AG04449 (cell line): ENCODE results near the gene AGBL3.
"Not testable (repeated sequence)": the region's sequence is repeated elsewhere in the genome, so short reads cannot be mapped to it uniquely, and the experiment has no call there.

Source experiments
- CTCF ChIA-PET: fragments of 350-600 bp; formaldehyde crosslinking; extraction: SDS; loops from one replicate; lab custom pipeline; 2021; ENCODE audit warnings: antibody characterized with exemption; lab: Yijun Ruan, JAX
- POLR2A ChIA-PET: fragments of 400-600, 350-600 bp; formaldehyde crosslinking; extraction: SDS; loops from one replicate; lab custom pipeline; 2020; ENCODE audit warnings: antibody characterized with exemption, inconsistent platforms; lab: Yijun Ruan, JAX
- DNase-seq: peaks from one replicate; pipeline ENCODE4 v3.0.0-alpha.2; 2010; ENCODE audit warnings: low read depth, low spot score
- H3K4me3 ChIP-seq: 2 replicates; pipeline ENCODE4 v1.5.1; 2011; ENCODE audit warnings: low read depth, mild to moderate bottlenecking, control low read depth, low read length
- TF ChIP-seq, protein P1 (sequence below): IDR thresholded peaks from one replicate; pipeline ENCODE4 v1.5.1; 2011; ENCODE audit warnings: mild to moderate bottlenecking, moderate library complexity, low read length, control low read depth, inconsistent platforms; ENCODE audit not compliant: insufficient read depth; ENCODE audit errors: missing control alignments

Gene AGBL3

DNA sequence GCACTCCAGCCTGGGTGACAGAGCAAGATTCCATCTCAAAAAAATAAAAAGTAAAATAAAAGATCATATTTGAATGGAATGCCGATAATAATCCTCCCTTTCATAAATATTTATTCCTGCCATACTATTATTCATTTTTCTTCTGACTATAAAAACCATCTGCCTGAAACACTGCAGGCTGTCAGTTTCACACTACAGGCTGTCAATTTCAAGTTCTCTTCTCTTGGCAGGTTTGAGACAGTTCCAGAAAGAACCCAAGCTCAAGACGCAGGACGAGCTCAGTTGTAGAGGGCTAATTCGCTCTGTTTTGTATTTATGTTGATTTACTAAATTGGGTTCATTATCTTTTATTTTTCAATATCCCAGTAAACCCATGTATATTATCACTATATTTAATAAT lies 18.2 kb upstream of the AGBL3 start:
- ChIA-PET CTCF (no interaction called here), POLR2A (no interaction called here)
- TF ChIP-seq, protein P1, sequence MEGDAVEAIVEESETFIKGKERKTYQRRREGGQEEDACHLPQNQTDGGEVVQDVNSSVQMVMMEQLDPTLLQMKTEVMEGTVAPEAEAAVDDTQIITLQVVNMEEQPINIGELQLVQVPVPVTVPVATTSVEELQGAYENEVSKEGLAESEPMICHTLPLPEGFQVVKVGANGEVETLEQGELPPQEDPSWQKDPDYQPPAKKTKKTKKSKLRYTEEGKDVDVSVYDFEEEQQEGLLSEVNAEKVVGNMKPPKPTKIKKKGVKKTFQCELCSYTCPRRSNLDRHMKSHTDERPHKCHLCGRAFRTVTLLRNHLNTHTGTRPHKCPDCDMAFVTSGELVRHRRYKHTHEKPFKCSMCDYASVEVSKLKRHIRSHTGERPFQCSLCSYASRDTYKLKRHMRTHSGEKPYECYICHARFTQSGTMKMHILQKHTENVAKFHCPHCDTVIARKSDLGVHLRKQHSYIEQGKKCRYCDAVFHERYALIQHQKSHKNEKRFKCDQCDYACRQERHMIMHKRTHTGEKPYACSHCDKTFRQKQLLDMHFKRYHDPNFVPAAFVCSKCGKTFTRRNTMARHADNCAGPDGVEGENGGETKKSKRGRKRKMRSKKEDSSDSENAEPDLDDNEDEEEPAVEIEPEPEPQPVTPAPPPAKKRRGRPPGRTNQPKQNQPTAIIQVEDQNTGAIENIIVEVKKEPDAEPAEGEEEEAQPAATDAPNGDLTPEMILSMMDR: no peak
- no peak for DNase-seq
- H3K4me3 ChIP-seq: no peak overlapping the region

DNA sequence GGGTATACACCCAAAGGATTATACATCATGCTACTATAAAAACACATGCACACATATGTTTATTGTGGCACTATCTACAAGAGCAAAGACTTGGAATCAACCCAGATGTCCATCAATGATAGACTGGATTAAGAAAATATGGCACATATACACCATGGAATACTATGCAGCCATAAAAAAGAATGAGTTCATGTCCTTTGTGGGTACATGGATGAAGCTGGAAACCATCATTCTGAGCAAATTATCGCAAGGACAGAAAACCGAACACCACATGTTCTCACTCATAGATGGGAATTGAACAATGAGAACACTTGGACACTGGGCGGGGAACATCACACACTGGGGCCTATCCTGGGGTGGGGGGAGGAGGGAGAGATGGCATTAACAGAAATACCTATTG lies 4.7 kb upstream of the AGBL3 start:
- H3K4me3 ChIP-seq, CTCF ChIA-PET, POLR2A ChIA-PET, DNase-seq: not testable (repeated sequence)

DNA sequence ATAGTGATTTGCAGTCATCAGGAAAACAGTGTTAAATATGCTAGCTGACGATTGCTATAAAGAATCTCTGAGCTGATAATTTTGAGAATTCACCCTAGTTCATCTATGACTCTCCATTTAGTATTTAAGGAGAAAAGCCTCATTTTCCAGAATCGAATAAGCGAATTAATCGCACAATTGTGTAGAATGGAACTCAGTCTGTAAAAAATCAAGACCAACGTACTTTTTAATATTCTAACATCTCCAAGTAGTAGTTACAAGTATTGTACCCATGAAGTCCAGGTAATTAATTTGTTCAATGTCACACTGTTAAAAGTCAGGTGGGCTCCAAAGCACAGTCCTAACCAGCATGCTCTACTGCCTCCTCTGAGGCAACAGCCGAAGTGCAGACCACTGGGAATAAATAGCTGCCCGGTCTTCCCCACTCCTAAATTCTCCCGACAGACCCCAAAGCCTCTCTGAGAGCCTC lies 380 bp upstream of the AGBL3 start:
- ChIA-PET POLR2A (interaction anchor here (0.6 to 1.1 kb wide), 4 partner anchors 11 to 235 kb away, joined by 3 read pairs; partner anchors contain the start of gene CYREN), CTCF (interaction anchor here (0.9 to 2.2 kb wide), 9 partner anchors 13 to 352 kb away, joined by 3 to 15 read pairs (median 3); partner anchors contain the start of gene CYREN)
- TF ChIP-seq, protein P1: no peak
- DNase-seq: no peak
- peak overlapping the region; percentile 87 for H3K4me3 ChIP-seq

DNA sequence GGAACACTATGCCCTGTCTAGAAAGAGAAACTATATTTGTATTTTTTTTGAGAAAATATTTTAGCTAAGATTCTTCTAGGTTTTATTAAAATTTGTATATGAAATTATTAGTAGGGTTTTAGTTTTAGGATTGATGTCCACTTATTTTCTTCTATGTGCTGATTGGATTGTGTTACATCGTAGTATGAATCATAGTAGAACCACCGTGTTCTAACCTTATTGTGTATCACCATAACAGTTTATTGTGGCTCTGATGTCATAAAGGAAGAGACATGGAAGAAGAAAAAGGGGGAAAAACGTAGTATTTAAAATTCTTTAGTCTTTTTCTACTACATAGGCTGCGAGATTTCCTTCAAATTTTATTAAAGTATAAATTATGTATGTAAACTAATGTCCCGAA lies 1.9 kb downstream of the AGBL3 start:
- H3K4me3 ChIP-seq: no peak overlapping the region
- TF ChIP-seq, protein P1: no peak
- ChIA-PET POLR2A (no interaction called here), CTCF (interaction anchor here (0.6 to 1.5 kb wide), 2 partner anchors 10 to 181 kb away, joined by 3 read pairs; no protein-coding TSS in a partner anchor)
- no peak for DNase-seq

DNA sequence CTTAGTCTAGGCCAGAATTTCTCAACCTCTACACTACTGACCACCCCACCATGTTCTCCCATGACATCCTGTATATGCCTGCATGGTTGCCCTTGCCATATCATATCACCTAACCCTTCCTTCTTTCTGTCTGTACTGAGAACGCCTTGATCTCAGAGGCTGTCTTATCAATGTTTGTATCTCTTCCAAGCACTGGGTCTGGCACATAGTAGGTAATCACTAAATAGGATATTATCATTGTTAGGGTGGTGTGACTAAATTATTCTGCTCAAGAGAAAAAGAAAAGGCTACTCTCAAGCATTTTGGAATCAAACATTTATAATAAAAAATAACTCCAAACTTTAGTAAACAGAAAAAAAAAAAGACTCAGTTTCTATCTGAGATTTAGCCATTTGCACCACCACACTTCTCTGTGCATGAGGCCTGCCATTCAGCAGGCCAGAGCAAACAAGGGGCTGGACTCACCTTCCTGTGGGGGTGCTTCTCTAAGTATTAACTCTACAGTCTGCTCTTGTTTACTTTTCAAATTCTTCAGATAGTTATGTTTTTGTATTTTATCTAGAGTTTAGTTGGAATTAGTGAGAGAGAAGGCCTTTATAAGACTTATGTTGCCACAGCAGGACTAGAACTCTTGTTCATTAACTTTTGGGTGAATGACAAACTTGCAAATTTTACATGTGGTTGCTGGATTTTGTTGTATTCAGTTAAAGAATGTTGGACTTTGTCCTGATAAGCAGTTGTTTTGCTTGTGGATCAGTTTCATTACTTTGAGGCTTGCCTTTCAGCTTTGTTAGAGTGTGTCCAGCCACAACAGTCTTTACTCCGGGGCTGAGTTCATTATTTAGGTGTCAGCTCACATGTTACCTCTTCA lies 5.4 kb downstream of the AGBL3 start:
- CTCF ChIA-PET: no interaction called here
- DNase-seq: no peak
- POLR2A ChIA-PET: no interaction called here
- TF ChIP-seq, protein P1: no peak
- H3K4me3 ChIP-seq: no peak overlapping the region

DNA sequence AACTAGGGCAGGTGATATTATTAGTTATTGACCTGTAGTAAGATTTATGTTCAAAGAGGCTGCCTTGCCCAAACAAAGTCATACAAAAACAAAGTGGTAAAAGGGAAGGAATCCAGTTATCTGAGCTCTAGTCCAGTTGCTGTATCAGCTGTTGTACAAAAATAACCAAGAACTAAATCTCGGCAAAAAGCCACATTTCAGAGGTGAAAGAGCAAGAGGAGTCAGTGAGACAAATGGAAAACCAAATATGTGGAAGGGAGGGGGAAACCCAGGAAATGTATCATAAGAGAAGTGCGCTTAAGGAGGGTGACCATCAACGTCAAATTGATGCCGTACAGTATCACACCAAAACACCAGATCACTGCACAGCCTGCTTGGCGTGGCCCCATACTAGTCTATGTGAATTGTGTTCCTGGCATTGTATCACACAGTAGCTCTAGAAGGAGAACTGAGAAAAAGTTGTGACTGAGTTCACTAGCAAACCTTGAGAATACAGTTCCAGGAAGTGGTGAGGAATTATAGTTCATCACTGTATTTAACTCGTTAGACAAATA lies 6.4 kb downstream of the AGBL3 start:
- CTCF ChIA-PET: no interaction called here
- POLR2A ChIA-PET: no interaction called here
- no peak overlapping the region for H3K4me3 ChIP-seq

More for the DNA sequence above, 6.4 kb downstream of the AGBL3 start:
- TF ChIP-seq, protein P1: no peak
- DNase-seq: no peak
